DMS79 treated with DMSO at 0.1 percent for 48 hours (cell line): ENCODE data around the gene TMEM130.
"Not testable (repeated sequence)": the region's sequence is repeated elsewhere in the genome, so short reads cannot be mapped to it uniquely, and the experiment has no call there.

ENCODE experiments used
- DNase-seq: peaks from one replicate; lab custom pipeline; 2025; lab: John Stamatoyannopoulos, UW

The TMEM130 gene

DNA sequence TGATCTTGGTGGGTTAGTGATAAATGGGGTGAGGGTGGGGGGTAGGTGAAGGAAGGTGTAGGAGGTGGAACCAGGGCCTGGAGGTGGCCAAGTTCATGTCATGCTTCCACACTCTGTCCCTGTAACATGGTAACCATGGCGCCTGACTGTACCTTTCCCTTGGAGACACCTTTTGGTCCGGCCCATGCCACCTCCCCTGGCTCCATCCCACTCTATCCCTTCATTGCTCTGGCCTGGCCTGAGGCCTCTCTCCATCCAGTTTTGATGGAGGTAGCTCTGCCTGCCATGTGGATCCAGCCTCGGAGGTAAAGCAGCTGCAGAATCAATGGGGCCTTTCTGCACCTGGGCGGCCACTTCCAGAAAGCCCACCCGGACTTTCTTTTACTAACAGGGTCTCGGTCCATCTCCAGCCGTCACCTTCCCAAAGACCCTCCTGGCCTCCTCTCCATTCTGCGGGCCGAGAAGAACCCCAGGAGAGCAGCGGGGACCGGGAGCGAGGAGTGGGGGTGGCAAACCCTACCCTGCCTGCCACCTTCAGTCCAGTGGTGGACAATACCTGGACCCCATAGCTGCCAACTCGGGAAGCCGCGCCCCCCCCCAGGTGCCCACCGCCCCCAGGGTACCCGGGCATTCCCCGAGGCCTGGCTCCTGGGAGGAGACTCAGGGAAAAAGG, 8.0 kb upstream of the TMEM130 start:
- DNase-seq: no peak

- DNase-seq: no peak
Measured at GRCh38 chr7:98877146-98877545, 7.3 kb upstream of the TMEM130 start.

DNA sequence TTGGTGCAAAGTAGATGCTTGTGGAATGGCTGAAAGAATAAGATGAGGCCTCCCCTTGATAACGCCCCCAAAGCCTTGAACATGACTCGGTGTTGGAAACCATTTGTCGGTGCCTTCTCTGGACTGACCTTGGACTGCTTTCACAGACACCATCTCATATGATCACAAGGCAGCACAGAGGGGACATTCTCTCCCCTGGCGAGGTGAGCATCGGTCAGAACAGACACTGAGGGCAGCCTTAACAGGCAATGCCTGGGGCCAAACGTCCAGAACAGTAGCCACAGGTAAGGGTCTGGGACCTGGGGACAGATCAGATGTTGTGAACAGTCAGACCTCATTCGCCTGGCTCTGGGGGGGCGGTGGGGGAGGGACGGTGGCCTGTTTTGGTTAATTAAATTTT, 5.7 kb upstream of the TMEM130 start:
- DNase-seq: no peak

- no peak for DNase-seq
Measured at GRCh38 chr7:98874942-98875341, 5.1 kb upstream of the TMEM130 start.

GRCh38 chr7:98873610-98874009, 3.8 kb upstream of the TMEM130 start:
- DNase-seq: not testable (repeated sequence)

GRCh38 chr7:98872328-98872924, 2.6 kb upstream of the TMEM130 start:
- DNase-seq: no peak

DNA sequence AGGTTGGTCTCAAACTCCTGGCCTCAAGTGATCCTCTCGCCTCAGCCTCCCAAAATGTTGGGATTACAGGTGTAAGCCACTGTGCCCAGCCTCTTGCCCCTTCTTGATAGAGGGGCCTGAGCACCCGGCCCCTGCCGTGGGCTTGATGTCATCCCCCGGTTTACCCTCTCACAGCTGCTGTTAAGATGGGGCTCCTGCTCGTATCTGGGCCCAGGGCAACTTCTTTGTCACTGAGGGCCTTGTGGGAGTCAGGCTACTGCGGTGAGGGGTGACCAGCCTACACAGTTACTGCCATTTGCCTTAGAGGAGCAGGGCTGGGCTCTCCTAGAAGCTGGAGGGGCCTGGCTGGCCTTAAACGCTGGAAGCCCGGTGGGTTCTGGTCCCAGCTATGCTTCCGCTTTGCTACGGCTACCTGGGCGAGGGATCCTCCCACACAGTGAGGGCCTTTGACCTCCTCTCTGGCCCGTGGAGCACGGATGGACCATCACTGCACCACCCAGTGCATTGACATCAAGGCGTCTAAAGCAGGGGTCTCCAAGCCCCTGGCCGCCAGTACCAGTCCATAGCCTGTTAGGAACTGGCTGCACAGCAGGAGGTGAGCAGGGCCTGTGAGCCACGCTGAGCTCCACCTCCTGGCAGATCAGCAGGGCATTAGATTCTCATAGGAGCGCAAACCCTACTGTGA, 1.1 kb upstream of the TMEM130 start:
- DNase-seq: no peak

DNA sequence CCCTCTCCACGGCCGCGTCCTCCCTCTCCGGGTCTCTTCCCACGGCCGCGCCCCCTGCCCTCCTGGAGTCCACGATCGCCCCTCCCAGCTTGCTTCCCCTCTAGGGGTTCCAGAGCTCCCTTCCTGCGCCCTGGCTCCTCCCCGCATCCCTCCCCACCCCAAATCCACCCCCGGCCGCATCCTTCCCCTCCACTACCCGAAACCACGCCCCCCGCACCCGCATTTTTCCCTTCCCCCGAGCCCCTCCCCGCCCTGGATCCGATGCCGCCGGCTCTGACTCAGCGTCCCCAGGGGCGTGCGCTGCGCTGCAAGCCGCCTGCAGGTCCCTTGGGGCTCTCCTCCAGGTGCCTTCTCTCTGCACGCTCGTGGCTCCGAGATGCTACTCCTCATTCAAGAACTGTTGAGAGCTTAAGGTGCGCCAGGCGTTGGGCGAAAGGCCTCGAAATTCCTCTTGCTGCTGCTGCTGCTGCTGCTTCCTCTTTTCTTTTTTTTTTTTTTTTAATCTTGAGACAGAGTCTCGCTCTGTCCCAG, 372 bp upstream of the TMEM130 start:
- peak; percentile 48 for DNase-seq

- no peak for DNase-seq
Measured at GRCh38 chr7:98869027-98869596, 702 bp downstream of the TMEM130 start.

- no peak for DNase-seq
Measured at GRCh38 chr7:98868450-98868849, 1.4 kb downstream of the TMEM130 start.

GRCh38 chr7:98866765-98867164, 3.0 kb downstream of the TMEM130 start:
- no peak for DNase-seq

DNA sequence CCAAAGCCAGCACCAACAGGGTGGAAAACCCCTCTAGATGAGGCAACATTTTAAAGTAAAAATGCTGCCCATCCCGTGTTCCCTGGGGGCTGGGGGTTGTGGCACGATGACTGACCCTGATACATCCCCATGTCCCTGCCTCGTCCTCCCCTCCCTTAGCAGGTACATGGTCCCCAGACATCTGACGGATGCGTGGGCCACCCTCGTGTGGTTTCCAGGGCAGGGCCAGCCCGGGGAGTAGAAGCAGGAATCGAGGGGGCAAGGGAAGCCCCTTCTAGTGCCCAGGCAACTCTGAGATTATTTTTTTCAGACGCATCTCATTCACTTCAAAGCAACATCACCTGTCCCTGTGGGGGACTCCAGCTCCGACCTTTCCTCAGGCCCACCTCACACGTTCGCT, 3.5 kb downstream of the TMEM130 start:
- no peak for DNase-seq

DNA sequence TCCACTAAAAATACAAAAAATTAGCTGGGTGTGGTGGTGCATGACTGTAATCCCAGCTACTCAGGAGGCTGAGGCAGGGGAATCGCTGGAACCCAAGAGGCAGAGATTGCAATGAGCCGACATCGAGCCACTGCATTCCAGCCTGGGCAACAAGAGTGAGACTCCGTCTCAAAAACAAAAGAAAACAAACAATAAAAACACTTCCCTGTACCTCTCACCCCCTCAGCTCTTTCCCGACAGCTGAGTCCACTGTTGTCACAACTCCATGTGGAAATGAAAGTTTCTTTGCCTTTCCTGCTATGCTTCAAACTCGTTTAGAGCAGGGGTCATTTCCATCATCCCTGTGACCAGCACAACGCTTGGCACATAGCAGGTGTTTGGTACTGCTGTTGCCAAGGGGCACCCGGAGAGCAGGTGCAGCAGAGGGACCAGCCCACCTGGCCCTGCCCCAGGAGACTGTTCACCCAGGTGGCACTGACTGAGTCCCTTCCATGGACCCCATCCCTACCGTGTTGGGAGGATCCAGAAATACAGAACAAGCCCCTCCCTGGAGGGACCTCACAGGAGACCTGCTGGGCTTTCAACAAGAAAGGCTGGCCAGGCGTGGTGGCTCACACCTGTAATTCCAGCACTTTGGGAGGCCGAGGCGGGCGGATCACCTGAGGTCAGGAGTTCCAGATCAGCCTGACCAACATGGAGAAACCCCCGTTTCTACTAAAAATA, 4.9 kb downstream of the TMEM130 start:
- no peak for DNase-seq

DNA sequence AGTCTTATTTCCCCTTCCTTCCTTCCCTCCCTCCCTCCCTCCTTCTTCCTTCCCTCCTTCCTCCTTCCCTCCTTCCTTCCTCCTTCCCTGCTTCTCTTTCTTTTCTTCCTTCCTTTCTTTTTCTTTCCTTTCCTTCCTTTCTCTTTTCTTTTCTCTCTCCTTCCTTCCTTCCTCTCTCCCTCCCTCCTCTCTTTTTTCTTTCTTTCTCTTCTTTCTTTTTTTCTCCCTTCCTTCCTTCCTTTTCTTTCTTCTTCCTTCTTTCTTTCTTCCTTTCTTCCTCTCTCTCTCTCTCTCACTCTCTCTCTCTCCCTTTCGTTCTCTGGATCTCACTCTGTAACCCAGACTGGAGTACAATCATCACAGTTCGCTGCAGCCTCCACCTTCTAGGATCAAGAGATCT, 6.2 kb downstream of the TMEM130 start:
- DNase-seq: no peak

DNA sequence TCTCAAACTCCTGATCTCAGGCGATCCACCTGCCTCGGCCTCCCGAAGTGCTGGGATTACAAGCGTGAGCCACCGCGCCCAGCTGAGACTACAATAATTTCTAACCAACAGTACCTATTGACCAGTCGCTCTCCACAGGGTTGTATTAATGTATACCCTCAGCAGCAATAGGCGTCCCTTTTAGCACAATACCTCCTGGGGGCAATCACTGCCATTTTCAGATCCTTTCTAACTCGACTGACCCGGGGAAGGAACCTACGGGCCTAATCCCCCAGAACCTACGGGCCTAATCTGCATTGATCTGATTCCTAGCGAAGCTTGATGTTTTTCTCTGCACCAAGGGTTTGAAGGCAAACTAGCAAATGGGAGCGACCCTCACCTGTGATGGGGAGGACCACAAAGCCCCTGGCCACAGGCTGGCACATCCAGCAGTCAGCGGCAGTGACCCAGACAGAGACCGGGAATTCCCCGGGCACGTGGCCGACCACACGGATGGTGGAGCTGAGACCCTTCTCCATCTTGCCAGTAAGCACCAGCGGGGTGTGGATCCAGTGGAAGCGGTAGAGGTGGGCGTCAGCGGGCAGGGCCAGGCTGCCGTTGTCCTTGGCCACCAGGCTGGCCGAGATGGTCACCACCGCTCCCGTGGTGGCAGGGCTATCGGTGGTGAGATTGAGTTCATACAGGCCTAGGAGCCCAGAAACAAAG, 6.9 kb downstream of the TMEM130 start:
- no peak for DNase-seq

GRCh38 chr7:98862203-98862602, 7.6 kb downstream of the TMEM130 start:
- no peak for DNase-seq

DNA sequence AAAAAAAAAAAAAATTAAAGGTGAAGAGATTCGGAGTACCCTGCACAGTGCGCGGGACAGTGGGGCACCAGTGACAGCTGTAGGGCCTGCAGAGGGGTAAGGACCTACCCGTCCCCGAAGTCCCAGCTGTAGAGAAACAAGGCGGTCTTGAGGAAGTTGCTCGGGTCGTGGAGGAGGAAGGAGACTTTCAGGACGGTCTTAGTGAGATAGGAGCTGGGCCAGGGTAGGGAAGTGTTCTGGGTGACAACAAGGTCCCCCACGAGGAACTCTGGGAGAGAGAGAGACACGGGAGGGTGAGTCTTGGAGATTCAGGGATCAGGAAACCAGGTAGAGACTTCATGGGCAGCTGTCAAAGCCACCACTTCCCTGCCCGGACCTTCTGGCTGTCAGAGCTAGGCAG, 9.7 kb downstream of the TMEM130 start:
- no peak for DNase-seq

DNA sequence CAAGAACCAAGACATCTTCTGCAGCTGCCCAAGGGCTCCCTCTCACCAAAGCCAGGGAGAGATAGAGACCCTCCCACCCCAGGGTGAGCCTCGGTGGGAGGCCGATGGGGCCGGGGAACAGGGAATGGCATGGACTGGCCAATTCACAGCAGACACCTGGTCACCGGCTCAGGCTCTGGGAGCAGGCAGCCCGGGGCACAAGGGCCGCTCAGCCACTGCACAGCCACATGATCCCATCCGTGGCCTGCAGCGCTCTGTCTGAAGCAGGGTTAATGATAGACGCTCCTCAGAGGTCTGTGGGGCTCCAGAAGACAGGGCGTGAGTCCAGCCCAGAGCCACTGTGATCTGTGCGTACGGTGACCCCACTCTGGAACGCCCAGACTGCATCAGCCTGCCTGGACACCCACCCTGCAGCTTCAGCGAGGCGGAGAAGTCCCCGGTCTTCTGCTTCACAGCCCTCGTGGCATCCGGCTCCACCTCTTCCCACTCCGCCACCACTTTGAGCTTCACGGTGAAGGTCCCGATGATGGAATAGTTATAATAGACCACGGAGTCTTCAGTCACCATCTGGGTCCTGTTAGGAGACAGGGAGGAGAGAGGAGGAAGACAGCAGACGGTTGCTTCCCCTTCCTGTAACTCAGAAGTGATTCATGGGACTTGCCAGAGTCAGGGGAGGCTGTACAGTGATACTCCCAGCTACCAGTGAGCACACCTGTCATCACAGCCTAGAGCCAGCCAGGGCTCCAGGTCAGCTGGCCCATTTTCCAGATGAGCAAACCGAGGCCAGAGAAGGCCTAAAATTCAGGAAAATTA, 14.0 kb downstream of the TMEM130 start:
- no peak for DNase-seq

- DNase-seq: no peak
Measured at GRCh38 chr7:98852826-98853225, 17.0 kb downstream of the TMEM130 start.

DNA sequence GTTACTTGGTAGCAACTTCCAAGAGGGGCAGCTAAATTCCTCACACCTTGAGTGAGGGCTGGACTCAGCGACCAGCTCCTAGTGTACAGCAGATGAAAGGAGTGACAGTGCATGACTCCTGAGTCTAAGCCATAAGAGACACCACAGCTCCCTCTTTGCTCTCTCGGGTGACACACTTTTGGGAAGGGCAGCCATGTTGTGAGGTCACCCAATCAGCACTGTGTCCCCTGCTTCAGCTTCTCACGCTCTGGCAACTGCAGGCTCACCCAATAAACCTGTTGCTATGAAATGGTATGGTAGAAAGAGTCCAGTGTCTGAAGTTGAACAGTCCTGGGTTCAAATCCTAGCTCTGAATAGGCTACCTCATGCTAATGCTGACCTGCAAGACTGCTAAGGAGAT, 20.9 kb downstream of the TMEM130 start:
- DNase-seq: no peak

- not testable (repeated sequence) for DNase-seq
Measured at GRCh38 chr7:98842552-98842951, 27.3 kb downstream of the TMEM130 start.
